Hepatocyte (in vitro differentiated cells): Measurements from ENCODE around the gene USP3.

Source experiments
- CTCF ChIP-seq: fragments of 200-600 bp; sonication (generic); IDR thresholded peaks from 2 replicates; pipeline ENCODE4 v1.5.1; 2016; ENCODE audit warnings: antibody characterized with exemption, mild to moderate bottlenecking; ENCODE audit not compliant: poor library complexity
- EZH2 ChIP-seq: fragments of 200-600 bp; sonication (generic); IDR thresholded peaks from 2 replicates; pipeline ENCODE4 v1.6.1; 2016; ENCODE audit warnings: antibody characterized with exemption, mild to moderate bottlenecking, borderline replicate concordance

DNA sequence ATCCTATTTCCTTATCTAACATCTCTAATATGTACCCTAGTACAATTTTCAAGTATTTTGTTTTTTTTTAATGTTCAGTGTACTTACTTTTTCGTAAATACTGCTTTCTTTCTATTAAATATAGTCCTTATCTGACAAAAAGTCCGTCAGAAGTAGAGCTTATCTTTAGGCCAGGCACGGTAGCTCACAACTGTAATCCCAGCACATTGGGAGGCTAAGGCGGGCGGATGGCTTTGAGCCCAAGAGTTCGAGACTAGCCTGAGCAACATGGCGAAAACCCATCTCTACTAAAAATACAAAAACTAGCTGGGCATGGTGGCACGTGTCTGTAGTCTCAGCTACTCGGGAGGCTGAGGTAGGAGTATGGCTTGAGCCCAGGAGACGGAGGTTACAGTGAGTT lies 41.1 kb downstream of the USP3 start:
- TF ChIP-seq CTCF = no peak
- no peak for TF ChIP-seq EZH2
